SK-N-SH treated with all-trans-retinoic acid at 6 μM for 48 hours (cell line): Measurements from ENCODE around the gene GPR68.

Experiments
- ATAC-seq: fragments of 200-7000 bp; cut with Tn5 transposase; 3 replicates; pipeline ENCODE4 v1.9.1; 2020; ENCODE audit warnings: mild to moderate bottlenecking, moderate library complexity
- ARNTL ChIP-seq: fragments of 450-650 bp; formaldehyde crosslinking; IDR thresholded peaks from 2 replicates; pipeline ENCODE4 v1.5.0; 2020; ENCODE audit warnings: low read depth, mild to moderate bottlenecking, moderate library complexity, borderline replicate concordance
- BACH2 ChIP-seq: fragments of 250-450 bp; sonication (Bioruptor Pico); IDR thresholded peaks from 2 replicates; pipeline ENCODE4 v1.9.0; 2021; ENCODE audit warnings: mild to moderate bottlenecking, borderline replicate concordance
- CSDC2 ChIP-seq: fragments of 250-450 bp; sonication (Bioruptor Pico); IDR thresholded peaks from 2 replicates; pipeline ENCODE4 v1.5.0; 2020; ENCODE audit warnings: mild to moderate bottlenecking, moderate library complexity
- GLIS3 ChIP-seq: fragments of 250-450 bp; sonication (Bioruptor Pico); IDR thresholded peaks from 2 replicates; pipeline ENCODE4 v1.5.0; 2020; ENCODE audit warnings: mild to moderate bottlenecking, moderate library complexity
- ISL1 ChIP-seq: fragments of 250-450 bp; sonication (Bioruptor Pico); IDR thresholded peaks from 2 replicates; pipeline ENCODE4 v2.1.2; 2022; ENCODE audit warnings: mild to moderate bottlenecking, moderate library complexity
- OSR1 ChIP-seq: fragments of 250-450 bp; sonication (Bioruptor Pico); IDR thresholded peaks from 2 replicates; pipeline ENCODE4 v1.8.0; 2022; ENCODE audit warnings: moderate library complexity, mild to moderate bottlenecking, inconsistent platforms
- PPARA ChIP-seq: fragments of 250-450 bp; sonication (Bioruptor Pico); IDR thresholded peaks from 2 replicates; pipeline ENCODE4 v1.5.0; 2020; ENCODE audit warnings: mild to moderate bottlenecking, borderline replicate concordance
- RARB ChIP-seq: fragments of 250-450 bp; sonication (Bioruptor Pico); IDR thresholded peaks from 2 replicates; pipeline ENCODE4 v1.8.0; 2021; ENCODE audit warnings: mild to moderate bottlenecking, moderate library complexity
- SNAI2 ChIP-seq: fragments of 250-450 bp; sonication (Bioruptor Pico); IDR thresholded peaks from 2 replicates; pipeline ENCODE4 v1.5.0; 2020; ENCODE audit warnings: mild to moderate bottlenecking, moderate library complexity
- TCF4 ChIP-seq: fragments of 250-450 bp; sonication (Bioruptor Pico); IDR thresholded peaks from 2 replicates; pipeline ENCODE4 v1.8.0; 2021; ENCODE audit warnings: mild to moderate bottlenecking, moderate library complexity, borderline replicate concordance
- TOX ChIP-seq: fragments of 250-450 bp; sonication (Bioruptor Pico); IDR thresholded peaks from 2 replicates; pipeline ENCODE4 v1.8.0; 2021; ENCODE audit warnings: mild to moderate bottlenecking, moderate library complexity, borderline replicate concordance
- ZC3H10 ChIP-seq: fragments of 250-450 bp; sonication (Bioruptor Pico); IDR thresholded peaks from 2 replicates; pipeline ENCODE4 v1.5.1; 2021; ENCODE audit warnings: mild to moderate bottlenecking, moderate library complexity
- ZFP30 ChIP-seq: fragments of 450-650 bp; formaldehyde crosslinking; IDR thresholded peaks from 2 replicates; pipeline ENCODE4 v1.5.0; 2022; ENCODE audit warnings: mild to moderate bottlenecking, moderate library complexity
- ZNF565 ChIP-seq: fragments of 450-650 bp; formaldehyde crosslinking; conservative IDR thresholded peaks from 2 replicates; pipeline ENCODE4 v1.5.0; 2020; ENCODE audit warnings: low read depth, mild to moderate bottlenecking, moderate library complexity
- ZNF70 ChIP-seq: fragments of 450-650 bp; formaldehyde crosslinking; IDR thresholded peaks from 2 replicates; pipeline ENCODE4 v1.5.0; 2020; ENCODE audit warnings: mild to moderate bottlenecking, moderate library complexity
- ZNF8 ChIP-seq: fragments of 450-650 bp; formaldehyde crosslinking; IDR thresholded peaks from 2 replicates; pipeline ENCODE4 v1.5.0; 2020; ENCODE audit warnings: mild to moderate bottlenecking, moderate library complexity
- TF ChIP-seq, protein P1 (sequence below): fragments of 250-450 bp; sonication (Bioruptor Pico); IDR thresholded peaks from 2 replicates; pipeline ENCODE4 v1.5.0; 2020; ENCODE audit warnings: mild to moderate bottlenecking, moderate library complexity
- TF ChIP-seq, protein P2 (sequence below): fragments of 250-450 bp; sonication (Bioruptor Pico); IDR thresholded peaks from 2 replicates; pipeline ENCODE4 v1.8.0; 2020; ENCODE audit warnings: mild to moderate bottlenecking, moderate library complexity, borderline replicate concordance
- TF ChIP-seq, protein P3 (sequence below): fragments of 250-450 bp; sonication (Bioruptor Pico); IDR thresholded peaks from 2 replicates; pipeline ENCODE4 v1.5.1; 2021; ENCODE audit warnings: mild to moderate bottlenecking, moderate library complexity
- TF ChIP-seq, protein P4 (sequence below): fragments of 250-450 bp; sonication (Bioruptor Pico); IDR thresholded peaks from 2 replicates; pipeline ENCODE4 v1.5.1; 2020; ENCODE audit warnings: low read depth, mild to moderate bottlenecking, moderate library complexity

Gene GPR68

DNA sequence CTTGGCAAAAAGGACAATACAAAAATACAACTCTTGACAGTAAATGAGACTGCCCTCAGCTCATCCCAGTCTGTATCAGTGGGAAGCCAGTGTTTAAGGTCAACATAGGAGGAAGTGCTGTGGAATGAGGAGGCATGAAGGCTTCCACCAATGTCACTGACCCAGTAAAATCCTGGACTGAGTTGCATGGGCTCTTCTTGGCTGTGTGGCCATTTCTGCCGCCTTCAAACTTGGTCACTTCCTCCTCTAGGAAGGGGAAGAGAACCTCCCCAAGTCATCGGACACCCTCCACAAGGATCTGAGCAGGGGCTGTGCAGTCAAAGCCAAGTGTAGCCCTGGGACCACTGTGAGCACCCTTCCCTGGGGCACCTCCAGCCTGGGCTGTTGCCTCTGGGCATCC is 11.9 kb downstream of the GPR68 start:
- ATAC-seq, result no peak
- TF ChIP-seq, protein P1, sequence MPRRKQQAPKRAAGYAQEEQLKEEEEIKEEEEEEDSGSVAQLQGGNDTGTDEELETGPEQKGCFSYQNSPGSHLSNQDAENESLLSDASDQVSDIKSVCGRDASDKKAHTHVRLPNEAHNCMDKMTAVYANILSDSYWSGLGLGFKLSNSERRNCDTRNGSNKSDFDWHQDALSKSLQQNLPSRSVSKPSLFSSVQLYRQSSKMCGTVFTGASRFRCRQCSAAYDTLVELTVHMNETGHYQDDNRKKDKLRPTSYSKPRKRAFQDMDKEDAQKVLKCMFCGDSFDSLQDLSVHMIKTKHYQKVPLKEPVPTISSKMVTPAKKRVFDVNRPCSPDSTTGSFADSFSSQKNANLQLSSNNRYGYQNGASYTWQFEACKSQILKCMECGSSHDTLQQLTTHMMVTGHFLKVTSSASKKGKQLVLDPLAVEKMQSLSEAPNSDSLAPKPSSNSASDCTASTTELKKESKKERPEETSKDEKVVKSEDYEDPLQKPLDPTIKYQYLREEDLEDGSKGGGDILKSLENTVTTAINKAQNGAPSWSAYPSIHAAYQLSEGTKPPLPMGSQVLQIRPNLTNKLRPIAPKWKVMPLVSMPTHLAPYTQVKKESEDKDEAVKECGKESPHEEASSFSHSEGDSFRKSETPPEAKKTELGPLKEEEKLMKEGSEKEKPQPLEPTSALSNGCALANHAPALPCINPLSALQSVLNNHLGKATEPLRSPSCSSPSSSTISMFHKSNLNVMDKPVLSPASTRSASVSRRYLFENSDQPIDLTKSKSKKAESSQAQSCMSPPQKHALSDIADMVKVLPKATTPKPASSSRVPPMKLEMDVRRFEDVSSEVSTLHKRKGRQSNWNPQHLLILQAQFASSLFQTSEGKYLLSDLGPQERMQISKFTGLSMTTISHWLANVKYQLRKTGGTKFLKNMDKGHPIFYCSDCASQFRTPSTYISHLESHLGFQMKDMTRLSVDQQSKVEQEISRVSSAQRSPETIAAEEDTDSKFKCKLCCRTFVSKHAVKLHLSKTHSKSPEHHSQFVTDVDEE (CRISPR knock-in tag), result no peak
- TF ChIP-seq ZNF8, result no peak

DNA sequence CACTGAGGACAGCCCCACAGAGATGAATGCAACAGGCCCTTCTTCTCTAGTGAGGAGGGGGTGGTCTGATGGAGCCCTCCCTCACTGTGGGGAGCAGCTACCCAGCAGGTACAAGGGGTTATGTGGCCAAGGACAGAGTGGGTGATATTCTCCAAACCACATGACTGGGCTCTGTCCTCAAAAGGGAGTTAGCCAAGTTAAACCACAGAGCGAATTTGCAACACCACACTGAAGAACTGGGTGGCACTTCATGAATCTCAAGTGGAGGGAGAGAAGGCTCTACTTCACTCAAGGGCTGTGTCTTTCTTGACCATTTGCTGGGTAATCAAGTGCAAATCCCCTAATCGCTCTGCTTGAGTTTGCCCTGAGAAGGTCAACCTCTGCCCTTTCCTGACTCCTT is 12.5 kb downstream of the GPR68 start:
- TF ChIP-seq BACH2 (no peak), PPARA (no peak), ZNF8 (no peak), CSDC2 (CRISPR knock-in tag) (no peak), ZNF70 (CRISPR knock-in tag) (no peak), RARB (CRISPR knock-in tag) (no peak), SNAI2 (no peak), GLIS3 (CRISPR knock-in tag) (no peak), ARNTL (no peak), ZFP30 (CRISPR knock-in tag) (no peak), TOX (CRISPR knock-in tag) (no peak), ZNF565 (CRISPR knock-in tag) (no peak)
- TF ChIP-seq, protein P2, sequence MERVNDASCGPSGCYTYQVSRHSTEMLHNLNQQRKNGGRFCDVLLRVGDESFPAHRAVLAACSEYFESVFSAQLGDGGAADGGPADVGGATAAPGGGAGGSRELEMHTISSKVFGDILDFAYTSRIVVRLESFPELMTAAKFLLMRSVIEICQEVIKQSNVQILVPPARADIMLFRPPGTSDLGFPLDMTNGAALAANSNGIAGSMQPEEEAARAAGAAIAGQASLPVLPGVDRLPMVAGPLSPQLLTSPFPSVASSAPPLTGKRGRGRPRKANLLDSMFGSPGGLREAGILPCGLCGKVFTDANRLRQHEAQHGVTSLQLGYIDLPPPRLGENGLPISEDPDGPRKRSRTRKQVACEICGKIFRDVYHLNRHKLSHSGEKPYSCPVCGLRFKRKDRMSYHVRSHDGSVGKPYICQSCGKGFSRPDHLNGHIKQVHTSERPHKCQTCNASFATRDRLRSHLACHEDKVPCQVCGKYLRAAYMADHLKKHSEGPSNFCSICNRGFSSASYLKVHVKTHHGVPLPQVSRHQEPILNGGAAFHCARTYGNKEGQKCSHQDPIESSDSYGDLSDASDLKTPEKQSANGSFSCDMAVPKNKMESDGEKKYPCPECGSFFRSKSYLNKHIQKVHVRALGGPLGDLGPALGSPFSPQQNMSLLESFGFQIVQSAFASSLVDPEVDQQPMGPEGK (CRISPR knock-in tag), result no peak
- TF ChIP-seq, protein P3, sequence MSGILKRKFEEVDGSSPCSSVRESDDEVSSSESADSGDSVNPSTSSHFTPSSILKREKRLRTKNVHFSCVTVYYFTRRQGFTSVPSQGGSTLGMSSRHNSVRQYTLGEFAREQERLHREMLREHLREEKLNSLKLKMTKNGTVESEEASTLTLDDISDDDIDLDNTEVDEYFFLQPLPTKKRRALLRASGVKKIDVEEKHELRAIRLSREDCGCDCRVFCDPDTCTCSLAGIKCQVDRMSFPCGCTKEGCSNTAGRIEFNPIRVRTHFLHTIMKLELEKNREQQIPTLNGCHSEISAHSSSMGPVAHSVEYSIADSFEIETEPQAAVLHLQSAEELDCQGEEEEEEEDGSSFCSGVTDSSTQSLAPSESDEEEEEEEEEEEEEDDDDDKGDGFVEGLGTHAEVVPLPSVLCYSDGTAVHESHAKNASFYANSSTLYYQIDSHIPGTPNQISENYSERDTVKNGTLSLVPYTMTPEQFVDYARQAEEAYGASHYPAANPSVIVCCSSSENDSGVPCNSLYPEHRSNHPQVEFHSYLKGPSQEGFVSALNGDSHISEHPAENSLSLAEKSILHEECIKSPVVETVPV (CRISPR knock-in tag), result no peak
- ATAC-seq, result no peak

DNA sequence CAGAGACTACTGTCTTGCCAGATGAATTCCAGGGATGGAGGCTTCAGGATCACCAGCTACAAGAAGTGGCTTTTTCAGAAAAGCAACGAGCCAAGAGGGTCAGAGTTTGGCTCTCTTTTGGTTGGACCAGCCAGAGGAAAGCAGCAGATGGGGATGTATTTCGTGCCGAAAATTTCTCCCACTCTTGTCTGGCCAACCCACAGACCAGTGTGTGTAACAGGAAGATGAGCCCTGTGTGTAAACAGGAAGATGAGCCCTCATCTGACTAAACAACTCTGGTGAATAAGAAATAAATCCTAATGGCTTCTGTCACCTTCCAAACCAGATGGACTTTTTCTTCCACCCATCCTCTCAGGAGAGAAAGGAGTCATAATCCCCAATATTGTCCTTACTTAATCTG is 13.1 kb downstream of the GPR68 start:
- ATAC-seq, result no peak
- TF ChIP-seq ZNF70 (CRISPR knock-in tag) (no peak), CSDC2 (CRISPR knock-in tag) (no peak), ZNF8 (no peak), OSR1 (CRISPR knock-in tag) (no peak), ISL1 (CRISPR knock-in tag) (no peak), TCF4 (CRISPR knock-in tag) (no peak), TOX (CRISPR knock-in tag) (no peak), ZC3H10 (CRISPR knock-in tag) (no peak), ZFP30 (CRISPR knock-in tag) (no peak)
- TF ChIP-seq, protein P3 (CRISPR knock-in tag), result no peak
- TF ChIP-seq, protein P2 (CRISPR knock-in tag), result no peak
- TF ChIP-seq, protein P1 (CRISPR knock-in tag), result no peak
- TF ChIP-seq, protein P4, sequence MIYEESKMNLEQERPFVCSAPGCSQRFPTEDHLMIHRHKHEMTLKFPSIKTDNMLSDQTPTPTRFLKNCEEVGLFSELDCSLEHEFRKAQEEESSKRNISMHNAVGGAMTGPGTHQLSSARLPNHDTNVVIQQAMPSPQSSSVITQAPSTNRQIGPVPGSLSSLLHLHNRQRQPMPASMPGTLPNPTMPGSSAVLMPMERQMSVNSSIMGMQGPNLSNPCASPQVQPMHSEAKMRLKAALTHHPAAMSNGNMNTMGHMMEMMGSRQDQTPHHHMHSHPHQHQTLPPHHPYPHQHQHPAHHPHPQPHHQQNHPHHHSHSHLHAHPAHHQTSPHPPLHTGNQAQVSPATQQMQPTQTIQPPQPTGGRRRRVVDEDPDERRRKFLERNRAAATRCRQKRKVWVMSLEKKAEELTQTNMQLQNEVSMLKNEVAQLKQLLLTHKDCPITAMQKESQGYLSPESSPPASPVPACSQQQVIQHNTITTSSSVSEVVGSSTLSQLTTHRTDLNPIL (CRISPR knock-in tag), result no peak
